Measurements from ENCODE around the gene FAHD1.
"Not testable (repeated sequence)": the region's sequence is repeated elsewhere in the genome, so short reads cannot be mapped to it uniquely, and the experiment has no call there.

Gene FAHD1

GRCh38 chr16:1857433-1858097, 30.6 kb downstream of the FAHD1 start:
- DNase-seq = no peak

- DNase-seq = no peak
Observed at GRCh38 chr16:1858189-1858865, 31.3 kb downstream of the FAHD1 start.

- DNase-seq = no peak
Observed at GRCh38 chr16:1859650-1860049, 32.6 kb downstream of the FAHD1 start.

GRCh38 chr16:1861730-1862129, 34.7 kb downstream of the FAHD1 start:
- DNase-seq = no peak

- no peak for DNase-seq
Observed at GRCh38 chr16:1862394-1862793, 35.4 kb downstream of the FAHD1 start.

GRCh38 chr16:1863681-1864460, 36.9 kb downstream of the FAHD1 start:
- no peak for DNase-seq

- DNase-seq = no peak
Observed at GRCh38 chr16:1865902-1866690, 39.1 kb downstream of the FAHD1 start.

- DNase-seq = peak in 1 of 2 experiments; percentile 24
Observed at GRCh38 chr16:1870365-1871082, 43.5 kb downstream of the FAHD1 start.

GRCh38 chr16:1871974-1872635, 45.1 kb downstream of the FAHD1 start, which contains the start of gene MEIOB:
Gene MEIOB, minus strand, starts transcription at chr16:1872164. Its CDS starts 3,989 bp downstream, at chr16:1868175.
- DNase-seq = no peak

GRCh38 chr16:1874854-1875253, 47.8 kb downstream of the FAHD1 start:
- DNase-seq = no peak

GRCh38 chr16:1876066-1876465, 49.1 kb downstream of the FAHD1 start:
- not testable (repeated sequence) for DNase-seq

GRCh38 chr16:1876468-1876867, 49.5 kb downstream of the FAHD1 start:
- DNase-seq = no peak

- no peak for DNase-seq
Observed at GRCh38 chr16:1877089-1877488, 50.1 kb downstream of the FAHD1 start.

- DNase-seq = no peak
Observed at GRCh38 chr16:1877804-1878203, 50.8 kb downstream of the FAHD1 start.

- no peak for DNase-seq
Observed at GRCh38 chr16:1878256-1878655, 51.2 kb downstream of the FAHD1 start.
